Thyroid gland (tissue), 4 donors: ENCODE results near the gene TNS3.

Source experiments
- CTCF ChIP-seq, 6 experiments: fragments of 200-600 bp in 3 of 6; fragments of 450-650 bp in 3 of 6; sonication (generic) in 3 of 6; IDR thresholded peaks; one replicate each; pipeline ENCODE4 v1.5.1; 2016 to 2019; ENCODE audit warnings: antibody characterized with exemption in 6 of 6, mild to moderate bottlenecking in 2 of 6, inconsistent platforms in 1 of 6, moderate library complexity in 1 of 6
- POLR2A ChIP-seq, 2 donors: fragments of 450-650 bp; IDR thresholded peaks; one replicate each; pipeline ENCODE4 v1.6.1; 2017; ENCODE audit warnings: antibody characterized with exemption in 2 of 2, mild to moderate bottlenecking in 2 of 2, moderate library complexity in 1 of 2

GRCh38 chr7:47325337-47325736, 256.6 kb downstream of the TNS3 start:
- TF ChIP-seq CTCF (IDR thresholded peaks at IDR 0.05), result no peak
- TF ChIP-seq POLR2A (IDR thresholded peaks at IDR 0.05), result no peak
